ENCODE measurements around the gene KRT24.
"Not testable (repeated sequence)": the region's sequence is repeated elsewhere in the genome, so short reads cannot be mapped to it uniquely, and the experiment has no call there.

The KRT24 gene

DNA sequence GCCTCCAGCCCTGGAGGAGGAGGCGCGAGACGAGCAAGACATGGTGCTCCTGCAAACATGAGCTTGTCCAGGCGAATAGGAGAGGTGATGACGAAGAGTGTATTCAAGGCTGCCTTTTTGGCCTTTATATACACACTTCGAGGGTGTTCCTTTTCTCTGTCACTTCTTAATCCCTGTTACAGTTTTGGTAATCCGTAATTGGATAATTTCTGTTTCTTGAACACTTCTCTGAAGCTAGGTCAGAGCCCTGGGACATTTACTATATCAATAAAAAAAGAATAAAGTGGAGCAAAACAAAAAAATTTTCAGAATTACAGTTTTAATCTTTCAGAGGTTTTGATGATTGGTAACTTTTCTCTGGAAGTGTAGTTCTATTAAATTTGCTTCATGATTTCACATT lies at the start of gene KRT24:
Gene KRT24 (minus strand): TSS at position 101 of the 400 bp plus-strand sequence. CDS start 59 bp downstream, at position 42.
- no peak for DNase-seq (ENCODE audit: low read depth in 1 of 2, low spot score in 1 of 2)

- no peak for DNase-seq (ENCODE audit: low read depth in 1 of 2, low spot score in 1 of 2)
Measured at GRCh38 chr17:40751065-40751464, 47.5 kb upstream of the KRT24 start.

- no peak for DNase-seq (ENCODE audit: low read depth in 1 of 2, low spot score in 1 of 2)
Measured at GRCh38 chr17:40750391-40750790, 46.8 kb upstream of the KRT24 start.

DNA sequence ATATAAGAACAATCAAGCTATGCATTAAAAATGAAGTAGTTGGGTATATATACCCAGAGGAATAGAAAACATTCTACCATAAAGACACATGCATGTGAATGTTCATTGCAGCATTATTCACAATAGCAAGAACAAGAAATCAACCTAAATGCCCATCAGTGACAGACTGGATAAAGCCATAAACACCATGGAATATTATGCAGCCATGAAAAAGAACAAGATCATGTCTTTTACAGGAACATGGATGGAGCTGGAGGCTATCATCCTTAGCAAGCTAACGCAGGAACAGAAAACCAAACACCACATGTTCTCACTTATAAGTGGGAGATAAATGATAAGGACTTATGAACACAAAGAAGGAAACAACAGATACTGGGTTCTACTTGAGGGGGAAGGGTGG lies 45.1 kb upstream of the KRT24 start:
- not testable (repeated sequence) for DNase-seq (ENCODE audit: low read depth in 1 of 2, low spot score in 1 of 2)

DNA sequence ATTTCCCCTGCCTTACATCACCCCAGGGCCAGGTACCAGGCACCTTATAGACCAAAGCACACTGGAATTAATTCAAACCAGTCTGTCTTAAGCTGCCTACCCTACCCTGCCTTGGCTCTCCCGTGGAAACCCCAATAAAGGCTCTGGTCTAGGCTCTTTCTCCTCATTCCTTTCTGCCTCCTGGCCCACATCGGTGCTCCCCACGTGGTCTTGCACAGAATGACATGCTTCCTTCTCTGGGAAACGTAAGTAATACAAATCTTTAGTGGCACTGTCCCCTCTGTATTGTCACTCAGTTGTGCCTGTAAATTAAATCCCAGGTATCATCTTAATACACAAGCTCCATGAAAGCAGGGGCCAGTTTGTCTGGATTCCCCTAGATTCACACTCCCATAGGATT lies 35.0 kb upstream of the KRT24 start:
- no peak for DNase-seq (ENCODE audit: low read depth in 1 of 2, low spot score in 1 of 2)

GRCh38 chr17:40735016-40735415 lies 31.5 kb upstream of the KRT24 start:
- no peak for DNase-seq (ENCODE audit: low read depth in 1 of 2, low spot score in 1 of 2)

DNA sequence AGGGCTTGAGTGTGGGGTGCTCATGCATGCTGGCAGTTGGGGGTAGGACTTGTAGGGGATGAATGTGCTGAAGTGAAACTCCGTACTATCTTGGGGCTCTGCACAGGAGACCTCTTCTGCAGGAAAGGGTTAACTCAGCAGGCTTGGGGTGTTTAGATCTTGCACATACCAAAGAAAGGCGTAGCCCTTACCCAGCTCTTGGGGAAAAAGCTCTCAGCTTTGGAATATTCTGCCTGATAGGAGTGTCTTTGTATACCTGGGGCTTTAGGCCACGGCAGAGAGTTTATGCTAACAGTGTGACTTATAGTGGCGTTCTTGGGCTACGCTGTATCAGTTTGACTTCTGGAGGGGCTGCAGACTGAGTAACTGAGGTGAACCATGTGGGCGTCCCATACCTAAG lies 30.5 kb upstream of the KRT24 start:
- no peak for DNase-seq (ENCODE audit: low read depth in 1 of 2, low spot score in 1 of 2)

- no peak for DNase-seq (ENCODE audit: low read depth in 1 of 2, low spot score in 1 of 2)
Measured at GRCh38 chr17:40730970-40731369, 27.4 kb upstream of the KRT24 start.

- DNase-seq (ENCODE audit: low read depth in 1 of 2, low spot score in 1 of 2): no peak
Measured at GRCh38 chr17:40727447-40728231, 24.1 kb upstream of the KRT24 start.

GRCh38 chr17:40726919-40727318 lies 23.4 kb upstream of the KRT24 start:
- DNase-seq (ENCODE audit: low read depth in 1 of 2, low spot score in 1 of 2): no peak

DNA sequence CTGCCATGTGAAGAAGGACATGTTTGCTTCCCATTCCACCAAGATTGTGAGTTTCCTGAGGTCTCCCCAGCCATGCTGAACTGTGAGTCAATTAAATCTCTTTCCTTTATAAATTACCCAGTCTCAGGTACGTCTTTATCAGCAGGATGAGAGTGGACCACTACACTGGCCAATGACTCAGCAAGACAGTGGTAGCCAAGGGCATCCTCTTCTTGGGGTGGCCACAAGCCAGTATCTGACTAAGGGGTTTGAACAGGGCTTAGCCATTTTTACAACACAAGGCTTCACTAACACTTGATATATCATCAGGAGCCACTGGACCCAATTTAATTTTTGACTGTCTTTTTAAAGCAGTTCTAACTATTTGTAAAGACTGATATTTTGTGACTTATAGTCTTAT lies 21.1 kb upstream of the KRT24 start:
- DNase-seq (ENCODE audit: low read depth in 1 of 2, low spot score in 1 of 2): no peak

GRCh38 chr17:40722241-40722640 lies 18.7 kb upstream of the KRT24 start:
- no peak for DNase-seq (ENCODE audit: low read depth in 1 of 2, low spot score in 1 of 2)

- DNase-seq (ENCODE audit: low read depth in 1 of 2, low spot score in 1 of 2): no peak
Measured at GRCh38 chr17:40720899-40721298, 17.3 kb upstream of the KRT24 start.

DNA sequence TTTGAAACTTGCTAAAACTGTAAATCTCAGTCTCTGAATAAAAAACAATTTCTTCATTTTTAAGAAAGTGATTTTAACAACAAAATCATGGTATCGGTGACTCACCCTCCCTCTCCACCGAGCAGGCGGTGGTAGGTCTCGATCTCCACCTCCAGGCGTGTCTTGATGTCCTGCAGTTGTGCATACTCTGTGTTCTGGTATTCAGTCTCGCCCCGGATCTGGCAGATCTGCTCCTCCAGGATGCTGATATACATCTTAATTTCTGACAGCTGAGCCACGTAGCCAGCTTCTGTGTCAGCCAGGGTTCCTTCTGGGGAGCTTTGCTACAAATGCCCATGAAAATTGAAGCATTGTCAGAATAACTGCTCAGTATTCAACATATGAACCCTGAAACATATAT lies 15.4 kb upstream of the KRT24 start:
- DNase-seq (ENCODE audit: low read depth in 1 of 2, low spot score in 1 of 2): no peak

- no peak for DNase-seq (ENCODE audit: low read depth in 1 of 2, low spot score in 1 of 2)
Measured at GRCh38 chr17:40717776-40718175, 14.2 kb upstream of the KRT24 start.

- DNase-seq (ENCODE audit: low read depth in 1 of 2, low spot score in 1 of 2): no peak
Measured at GRCh38 chr17:40714473-40714872, 10.9 kb upstream of the KRT24 start.

GRCh38 chr17:40707745-40708144 lies 4.2 kb upstream of the KRT24 start:
- no peak for DNase-seq (ENCODE audit: low read depth in 1 of 2, low spot score in 1 of 2)

- DNase-seq (ENCODE audit: low read depth in 1 of 2, low spot score in 1 of 2): no peak
Measured at GRCh38 chr17:40705584-40705983, 2.0 kb upstream of the KRT24 start.

DNA sequence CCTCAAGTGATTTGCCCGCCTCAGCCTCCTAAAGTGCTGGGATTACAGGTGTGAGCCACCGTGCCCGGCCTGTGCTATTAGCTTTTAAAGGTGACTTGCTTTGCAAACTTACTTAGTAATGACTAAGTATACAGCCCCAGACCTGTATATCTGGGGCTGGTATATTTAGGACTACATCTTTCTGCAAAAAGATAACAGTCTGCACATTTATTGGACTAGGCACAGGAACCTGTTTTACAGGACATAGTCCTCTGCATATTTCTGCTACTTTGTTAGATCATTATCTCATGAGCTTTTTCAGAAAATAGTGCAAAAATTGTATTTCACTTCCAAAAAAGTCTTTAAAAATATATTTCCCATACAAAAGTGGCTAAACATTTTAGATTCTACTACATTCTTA lies 1.3 kb downstream of the KRT24 start:
- DNase-seq (ENCODE audit: low read depth in 1 of 2, low spot score in 1 of 2): no peak

DNA sequence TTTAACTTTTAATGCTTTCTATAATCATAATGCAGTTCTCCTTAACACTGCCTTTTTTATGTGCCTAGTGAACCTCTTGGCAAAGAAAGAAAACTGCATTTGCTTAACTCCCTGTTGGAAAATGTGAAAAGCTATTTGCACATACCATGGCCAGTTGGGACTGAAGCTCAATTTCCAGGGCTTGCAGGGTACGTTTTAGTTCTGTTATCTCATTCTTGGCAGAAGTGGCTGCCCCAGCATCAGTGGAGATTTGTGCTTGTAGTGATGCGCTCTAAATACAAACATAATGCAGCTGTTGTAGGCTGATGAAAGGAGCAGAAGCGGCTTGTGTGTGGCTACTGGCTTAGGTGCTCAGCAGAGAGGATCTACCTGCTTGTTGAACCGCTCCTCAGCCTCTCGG lies 3.7 kb downstream of the KRT24 start:
- DNase-seq (ENCODE audit: low read depth in 1 of 2, low spot score in 1 of 2): no peak

- DNase-seq (ENCODE audit: low read depth in 1 of 2, low spot score in 1 of 2): no peak
Measured at GRCh38 chr17:40699371-40699770, 4.2 kb downstream of the KRT24 start.

DNA sequence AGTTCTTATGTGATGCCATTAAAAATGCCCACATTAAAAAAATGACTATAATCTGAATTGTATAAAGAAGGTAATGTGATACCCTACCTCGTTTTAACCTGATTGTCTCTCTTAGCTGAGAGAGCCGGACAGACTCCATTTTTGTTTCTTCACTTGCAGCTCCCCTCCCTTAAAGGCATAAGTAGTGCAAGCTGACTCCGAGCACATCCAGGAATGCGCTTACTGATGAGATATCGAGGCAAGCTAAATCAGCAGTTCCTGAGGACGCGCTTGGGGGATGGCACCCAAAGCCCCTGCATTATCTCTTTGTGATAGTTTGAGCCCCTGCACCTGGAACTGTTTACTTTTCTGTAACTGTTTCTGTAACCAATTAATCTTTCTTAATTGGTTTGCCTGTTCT lies 6.3 kb downstream of the KRT24 start:
- no peak for DNase-seq (ENCODE audit: low read depth in 1 of 2, low spot score in 1 of 2)

- no peak for DNase-seq (ENCODE audit: low read depth in 1 of 2, low spot score in 1 of 2)
Measured at GRCh38 chr17:40696651-40697072, 6.9 kb downstream of the KRT24 start.
